HFFc6 (cell line): Measurements from ENCODE around the gene SAMM50. TPM values are rescaled to one million over a fixed set of nuclear protein-coding genes. Genes with fewer than 3 reads are reported as not detected.

Experiments
- DNase-seq: peaks from one replicate; pipeline ENCODE4 v3.0.0-alpha.2; 2018
- H3K27ac Mint-ChIP-seq: 2 replicates; pipeline ENCODE4 v1.8.0; 2020; ENCODE audit warnings: mild to moderate bottlenecking, mixed read lengths
- H3K27me3 Mint-ChIP-seq: 2 replicates; pipeline ENCODE4 v1.8.0; 2021; ENCODE audit warnings: mild to moderate bottlenecking, moderate library complexity, mixed read lengths; ENCODE audit not compliant: insufficient read depth
- H3K36me3 Mint-ChIP-seq: 2 replicates; pipeline ENCODE4 v1.8.0; 2021; ENCODE audit warnings: low read depth, mixed read lengths
- H3K4me1 Mint-ChIP-seq: 2 replicates; pipeline ENCODE4 v1.8.0; 2020; ENCODE audit warnings: low read depth, mixed read lengths
- H3K4me3 Mint-ChIP-seq: 2 replicates; pipeline ENCODE4 v1.8.0; 2020; ENCODE audit warnings: mild to moderate bottlenecking, moderate library complexity, mixed read lengths
- H3K9me3 Mint-ChIP-seq: 2 replicates; pipeline ENCODE4 v1.8.0; 2020; ENCODE audit warnings: mild to moderate bottlenecking, mixed read lengths
- total RNA-seq, 6 experiments: library from RNA; stranded (reverse); fragmentation: NEBNext Ultra II Directional; extraction: Animal tissue kit (Norgen Biotek cat#: 25700); gene quantifications; 2 replicates in 1 of 6; 3 replicates in 5 of 6; pipeline ENCODE4 v1.2.3, GENCODE V29; 2021
- TF ChIP-seq, protein P1 (sequence below): fragments of 200-600 bp; sonication (generic); IDR thresholded peaks from 2 replicates; pipeline ENCODE4 v1.5.0; 2021; ENCODE audit warnings: antibody characterized with exemption, mild to moderate bottlenecking

SAMM50 gene
- total RNA-seq, 6 experiments from 2014 or later = 51.6 to 57.2 (median 53.3) TPM

DNA sequence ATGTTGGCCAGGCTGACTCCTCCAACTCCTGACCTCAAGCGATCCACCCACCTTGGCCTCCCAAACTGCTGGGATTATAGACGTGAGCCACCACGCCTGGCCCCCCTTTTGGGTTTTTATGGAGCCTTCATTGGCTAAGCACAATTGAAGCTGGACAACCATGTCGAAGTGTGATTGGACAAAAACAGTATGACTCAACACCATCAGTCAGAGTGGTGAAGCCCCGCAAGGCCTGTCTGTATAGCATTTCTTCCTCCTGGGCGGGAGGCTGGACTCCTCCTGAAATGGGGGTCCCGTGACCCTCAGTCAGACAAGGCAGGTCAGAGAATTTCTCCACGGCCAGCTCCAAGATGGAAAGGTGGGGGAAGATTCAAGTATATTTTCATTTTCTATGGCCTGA lies 65.7 kb downstream of the SAMM50 start:
- no peak for DNase-seq
- peak overlapping the region; percentile 94 for H3K27ac Mint-ChIP-seq
- TF ChIP-seq, protein P1, sequence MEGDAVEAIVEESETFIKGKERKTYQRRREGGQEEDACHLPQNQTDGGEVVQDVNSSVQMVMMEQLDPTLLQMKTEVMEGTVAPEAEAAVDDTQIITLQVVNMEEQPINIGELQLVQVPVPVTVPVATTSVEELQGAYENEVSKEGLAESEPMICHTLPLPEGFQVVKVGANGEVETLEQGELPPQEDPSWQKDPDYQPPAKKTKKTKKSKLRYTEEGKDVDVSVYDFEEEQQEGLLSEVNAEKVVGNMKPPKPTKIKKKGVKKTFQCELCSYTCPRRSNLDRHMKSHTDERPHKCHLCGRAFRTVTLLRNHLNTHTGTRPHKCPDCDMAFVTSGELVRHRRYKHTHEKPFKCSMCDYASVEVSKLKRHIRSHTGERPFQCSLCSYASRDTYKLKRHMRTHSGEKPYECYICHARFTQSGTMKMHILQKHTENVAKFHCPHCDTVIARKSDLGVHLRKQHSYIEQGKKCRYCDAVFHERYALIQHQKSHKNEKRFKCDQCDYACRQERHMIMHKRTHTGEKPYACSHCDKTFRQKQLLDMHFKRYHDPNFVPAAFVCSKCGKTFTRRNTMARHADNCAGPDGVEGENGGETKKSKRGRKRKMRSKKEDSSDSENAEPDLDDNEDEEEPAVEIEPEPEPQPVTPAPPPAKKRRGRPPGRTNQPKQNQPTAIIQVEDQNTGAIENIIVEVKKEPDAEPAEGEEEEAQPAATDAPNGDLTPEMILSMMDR = no peak
- no peaks in the 10 kb centered on the region for H3K9me3 Mint-ChIP-seq
- peak overlapping the region; percentile 59; the same call in 1 of the 2 replicates for H3K4me3 Mint-ChIP-seq
- no peaks in the 10 kb centered on the region for H3K36me3 Mint-ChIP-seq
- peaks cover 32% of the 10 kb centered on the region for H3K4me1 Mint-ChIP-seq
- H3K27me3 Mint-ChIP-seq = peaks cover 4% of the 10 kb centered on the region

DNA sequence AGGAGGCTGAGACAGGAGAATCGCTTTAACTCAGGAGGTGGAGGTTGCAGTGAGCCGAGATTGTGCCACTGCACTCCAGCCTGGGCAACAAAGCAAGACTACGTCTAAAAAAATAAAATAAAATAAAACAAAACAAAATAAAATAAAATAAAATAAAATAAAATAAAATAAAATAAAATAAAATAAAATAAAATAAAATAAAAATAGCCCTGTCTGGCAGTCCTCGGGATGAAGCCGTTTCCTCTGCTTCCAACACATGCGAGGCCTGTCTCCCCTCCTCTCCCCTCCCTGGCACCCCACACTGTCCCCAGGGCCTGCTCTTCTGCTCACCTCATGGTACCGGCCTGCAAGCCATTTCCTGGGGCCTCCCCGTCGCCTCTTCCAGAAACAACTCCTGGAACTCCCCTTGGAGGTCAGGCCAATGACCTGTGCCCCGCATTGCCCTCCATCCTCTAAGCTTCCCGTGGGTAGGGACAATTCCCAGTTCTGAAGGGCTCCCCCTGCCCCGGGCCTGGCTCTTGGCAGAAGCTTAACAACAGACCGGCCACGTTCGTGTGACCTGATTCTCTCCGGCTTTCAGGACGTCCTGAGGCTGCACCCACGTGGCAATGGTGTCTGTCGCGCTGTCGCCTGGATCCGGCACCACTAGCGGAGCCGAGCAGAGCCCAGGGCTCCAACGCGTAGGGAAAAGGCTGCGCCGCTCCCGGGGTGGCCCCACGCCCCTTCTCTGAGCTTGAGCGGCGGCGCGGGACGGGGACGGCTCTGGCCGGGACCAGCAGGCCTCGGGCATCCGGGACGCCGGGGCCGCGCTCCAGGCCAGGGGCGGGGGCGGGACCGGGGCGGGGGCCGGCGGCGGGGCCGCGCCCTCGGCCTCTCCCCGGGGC lies 68.4 kb downstream of the SAMM50 start:
- Mint-ChIP-seq H3K9me3 (no peaks in the 10 kb centered on the region), H3K4me3 (peak overlapping the region; percentile 88), H3K27ac (peak overlapping the region; percentile 90), H3K36me3 (no peaks in the 10 kb centered on the region), H3K4me1 (peaks cover 32% of the 10 kb centered on the region), H3K27me3 (peaks cover 4% of the 10 kb centered on the region)
- no peak for DNase-seq
- TF ChIP-seq, protein P1 = no peak

DNA sequence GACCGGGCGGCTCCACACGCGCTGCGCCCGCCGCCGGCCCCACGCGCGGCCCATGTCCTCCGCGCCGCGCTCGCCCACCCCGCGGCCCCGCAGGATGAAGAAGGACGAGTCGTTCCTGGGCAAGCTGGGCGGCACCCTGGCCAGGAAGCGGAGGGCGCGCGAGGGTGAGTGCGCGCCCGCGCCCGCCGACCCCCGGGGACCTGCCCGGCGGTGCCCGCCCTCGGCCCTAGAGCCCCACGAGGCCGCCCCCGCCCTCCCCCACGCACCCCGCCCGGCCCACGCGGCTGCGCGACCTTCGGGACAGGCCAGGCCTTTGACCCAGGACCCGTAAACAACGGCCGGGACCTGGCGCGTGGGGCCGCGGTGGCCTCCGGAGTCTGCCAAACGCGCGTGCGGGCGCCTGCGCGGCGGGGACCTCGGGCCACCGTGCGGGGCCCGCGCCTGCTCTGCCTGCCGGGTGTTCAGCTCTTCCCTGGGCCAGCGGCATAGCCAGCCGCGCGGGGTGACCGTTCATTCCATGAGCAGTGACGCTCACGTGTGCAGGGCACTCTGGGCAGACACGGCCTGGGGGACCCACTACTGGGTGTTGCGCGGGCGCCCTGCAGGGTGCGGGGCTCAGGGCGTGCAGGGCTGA lies 69.2 kb downstream of the SAMM50 start, which contains the start of gene PARVB:
Gene PARVB, plus strand, starts transcription at position 15 of the 634 bp plus-strand sequence. Its CDS starts 38 bp downstream, at position 53.
- TF ChIP-seq, protein P1 = no peak
- H3K4me1 Mint-ChIP-seq = peaks cover 32% of the 10 kb centered on the region
- H3K27ac Mint-ChIP-seq = peak within 1 kb of the TSS; percentile 90
- peak within 1 kb of the TSS; percentile 88 for H3K4me3 Mint-ChIP-seq
- no peaks in the 10 kb centered on the region for H3K36me3 Mint-ChIP-seq
- H3K27me3 Mint-ChIP-seq = peaks cover 4% of the 10 kb centered on the region
- no peaks in the 10 kb centered on the region for H3K9me3 Mint-ChIP-seq
- DNase-seq = no peak

DNA sequence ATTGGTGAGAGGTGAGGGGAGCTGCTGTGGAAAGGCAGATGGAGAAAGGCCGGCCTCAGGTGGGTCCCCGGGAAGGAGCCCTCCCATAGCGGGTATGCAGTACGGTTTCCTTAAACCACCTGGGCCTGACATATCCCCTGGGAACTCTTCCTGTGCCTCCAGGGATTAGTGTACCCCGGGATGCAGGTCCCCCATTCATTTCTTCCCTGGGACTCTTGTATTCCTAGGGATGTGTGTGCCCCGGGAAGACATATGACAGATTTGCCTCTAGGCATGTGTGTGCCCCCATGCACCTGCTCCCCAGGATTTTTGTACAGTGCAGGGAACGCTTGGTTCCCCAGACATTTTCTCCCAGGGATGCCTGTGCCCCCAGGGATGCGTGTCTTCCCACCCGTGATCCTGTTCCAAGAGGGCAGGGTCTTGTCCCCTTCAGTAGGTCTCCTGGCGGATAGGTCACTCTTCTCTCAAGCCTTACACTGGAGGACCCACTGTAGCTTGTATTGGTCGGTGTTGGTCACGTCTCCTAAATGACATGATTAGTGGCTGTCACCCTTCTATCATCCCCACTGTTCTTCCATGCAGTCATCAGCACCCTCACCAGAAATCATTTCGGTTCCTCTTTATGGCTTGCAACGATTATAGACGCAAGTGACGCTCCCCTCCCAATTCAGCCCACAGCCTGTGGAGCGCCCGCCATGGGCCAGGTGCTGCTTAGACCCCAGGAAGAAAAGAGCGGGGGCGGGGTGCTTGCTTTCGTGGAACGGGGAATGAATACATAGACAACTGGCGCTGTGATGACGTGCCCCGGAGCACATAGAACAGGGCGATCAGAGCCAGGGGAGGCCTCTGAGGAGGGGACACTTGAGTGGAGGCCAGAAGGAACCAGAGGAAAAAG lies 70.2 kb downstream of the SAMM50 start:
- H3K27me3 Mint-ChIP-seq = peaks cover 4% of the 10 kb centered on the region
- DNase-seq = no peak
- H3K36me3 Mint-ChIP-seq = no peaks in the 10 kb centered on the region
- TF ChIP-seq, protein P1 = no peak
- peak overlapping the region; percentile 80 for H3K4me3 Mint-ChIP-seq
- no peaks in the 10 kb centered on the region for H3K9me3 Mint-ChIP-seq
- peaks cover 32% of the 10 kb centered on the region for H3K4me1 Mint-ChIP-seq
- H3K27ac Mint-ChIP-seq = peak overlapping the region; percentile 64

DNA sequence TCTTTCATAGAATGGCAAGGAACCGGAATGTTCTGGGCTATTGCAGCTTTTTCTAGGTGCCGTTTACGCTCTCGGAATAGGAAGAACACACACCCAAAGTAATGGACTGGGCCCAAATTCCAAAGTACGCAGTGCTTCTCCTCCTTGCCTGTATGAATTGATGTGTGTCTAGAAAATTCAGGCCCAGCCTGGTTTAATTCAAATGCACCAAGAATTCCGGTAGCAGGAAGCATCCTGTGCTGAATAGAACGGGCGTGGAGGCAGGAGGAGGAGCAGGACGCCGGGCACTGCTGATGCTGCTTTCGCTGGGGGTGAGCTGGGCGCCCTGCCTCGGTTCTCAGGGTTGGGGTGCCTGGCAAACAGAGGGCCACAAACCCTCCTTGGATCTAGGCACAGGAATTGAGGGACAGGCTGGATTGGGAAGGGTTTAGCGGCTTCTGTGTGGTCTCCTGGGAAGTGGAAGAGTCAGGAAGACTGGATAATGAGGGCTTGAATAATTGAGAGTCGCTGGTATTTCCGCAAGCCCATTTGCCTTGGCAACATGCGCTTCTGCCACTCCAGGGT lies 70.9 kb downstream of the SAMM50 start:
- Mint-ChIP-seq H3K4me3 (no peak overlapping the region), H3K27me3 (peaks cover 4% of the 10 kb centered on the region), H3K4me1 (peaks cover 29% of the 10 kb centered on the region), H3K27ac (no peak overlapping the region), H3K9me3 (no peaks in the 10 kb centered on the region), H3K36me3 (no peaks in the 10 kb centered on the region)
- no peak for DNase-seq
- TF ChIP-seq, protein P1 = no peak
